Colonic mucosa (tissue), 4 donors: Measurements from ENCODE around the gene C8A. TPM values are rescaled to one million over a fixed set of nuclear protein-coding genes. Genes with fewer than 3 reads are reported as not detected.

Experiments used
- DNase-seq: peaks from one replicate; pipeline ENCODE4 v3.0.0-alpha.2; 2020
- H3K27ac ChIP-seq: fragments of 200-600 bp; one replicate; pipeline ENCODE4 v1.8.0; 2021
- H3K27me3 ChIP-seq: fragments of 200-600 bp; one replicate; pipeline ENCODE4 v1.8.0; 2021
- H3K36me3 ChIP-seq: fragments of 200-600 bp; one replicate; pipeline ENCODE4 v1.8.0; 2021
- H3K4me1 ChIP-seq: fragments of 200-600 bp; one replicate; pipeline ENCODE4 v1.8.0; 2021; ENCODE audit warnings: mild to moderate bottlenecking
- H3K4me3 ChIP-seq: fragments of 200-600 bp; one replicate; pipeline ENCODE4 v1.8.0; 2021
- H3K9ac ChIP-seq, 2 donors: one replicate each; pipeline ENCODE4 v1.7.0; 2013; ENCODE audit warnings: control low read depth in 2 of 2, low read depth in 2 of 2, low read length in 2 of 2
- H3K9me3 ChIP-seq: fragments of 200-600 bp; one replicate; pipeline ENCODE4 v1.8.0; 2021
- intact Hi-C: fragments of 100-400 bp; cut with DNase I; formaldehyde crosslinking; loops from one replicate; pipeline ENCODE4 v1.14.1; 2022
- total RNA-seq, 2 donors: library from RNA; stranded (reverse); fragmentation: NEBNext Ultra II Directional in 1 of 2; extraction: Animal tissue kit (Norgen Biotek cat#: 25700) in 1 of 2; gene quantifications; one replicate each; pipeline ENCODE4 v1.2.1, GENCODE V29; 2021
- TF ChIP-seq, protein P1 (sequence below): fragments of 200-600 bp; IDR thresholded peaks from one replicate; pipeline ENCODE4 v1.8.0; 2022; ENCODE audit warnings: antibody characterized with exemption, mild to moderate bottlenecking
- donor health status: healthy.
- donor health status: DM: no; HTN: no; CAD: no.
- donor health status: DM: no; HTN: no; CAD: no.

Gene C8A
- total RNA-seq, 2 donors from 2014 or later = not detected

DNA sequence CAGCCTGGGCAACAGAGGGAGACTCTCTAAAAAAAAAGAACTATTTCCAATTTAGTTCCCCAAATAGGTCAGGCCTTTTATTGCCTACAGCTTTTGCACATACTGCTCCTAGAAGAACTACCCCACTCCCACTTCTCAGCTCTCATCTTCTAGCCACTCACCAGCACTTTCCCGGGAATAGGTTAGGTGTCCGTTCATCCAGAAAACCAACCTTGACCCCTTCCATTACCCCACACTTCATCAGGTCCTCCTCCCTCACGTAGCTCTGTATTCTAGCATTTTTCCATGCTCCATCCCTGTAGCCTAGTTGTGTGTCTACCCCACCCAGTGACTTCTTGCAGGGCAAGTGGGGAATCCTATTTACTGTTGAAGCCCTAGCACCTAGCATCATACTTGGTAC lies 68.6 kb downstream of the C8A start:
- Histone ChIP-seq H3K4me3 (no peak overlapping the region), H3K9ac (no peak overlapping the region), H3K9me3 (no peaks in the 10 kb centered on the region), H3K36me3 (no peaks in the 10 kb centered on the region), H3K4me1 (no peaks in the 10 kb centered on the region), H3K27ac (no peak overlapping the region), H3K27me3 (no peaks in the 10 kb centered on the region)
- intact Hi-C loops = no loop called here
- TF ChIP-seq, protein P1, sequence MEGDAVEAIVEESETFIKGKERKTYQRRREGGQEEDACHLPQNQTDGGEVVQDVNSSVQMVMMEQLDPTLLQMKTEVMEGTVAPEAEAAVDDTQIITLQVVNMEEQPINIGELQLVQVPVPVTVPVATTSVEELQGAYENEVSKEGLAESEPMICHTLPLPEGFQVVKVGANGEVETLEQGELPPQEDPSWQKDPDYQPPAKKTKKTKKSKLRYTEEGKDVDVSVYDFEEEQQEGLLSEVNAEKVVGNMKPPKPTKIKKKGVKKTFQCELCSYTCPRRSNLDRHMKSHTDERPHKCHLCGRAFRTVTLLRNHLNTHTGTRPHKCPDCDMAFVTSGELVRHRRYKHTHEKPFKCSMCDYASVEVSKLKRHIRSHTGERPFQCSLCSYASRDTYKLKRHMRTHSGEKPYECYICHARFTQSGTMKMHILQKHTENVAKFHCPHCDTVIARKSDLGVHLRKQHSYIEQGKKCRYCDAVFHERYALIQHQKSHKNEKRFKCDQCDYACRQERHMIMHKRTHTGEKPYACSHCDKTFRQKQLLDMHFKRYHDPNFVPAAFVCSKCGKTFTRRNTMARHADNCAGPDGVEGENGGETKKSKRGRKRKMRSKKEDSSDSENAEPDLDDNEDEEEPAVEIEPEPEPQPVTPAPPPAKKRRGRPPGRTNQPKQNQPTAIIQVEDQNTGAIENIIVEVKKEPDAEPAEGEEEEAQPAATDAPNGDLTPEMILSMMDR = no peak
- DNase-seq = no peak

DNA sequence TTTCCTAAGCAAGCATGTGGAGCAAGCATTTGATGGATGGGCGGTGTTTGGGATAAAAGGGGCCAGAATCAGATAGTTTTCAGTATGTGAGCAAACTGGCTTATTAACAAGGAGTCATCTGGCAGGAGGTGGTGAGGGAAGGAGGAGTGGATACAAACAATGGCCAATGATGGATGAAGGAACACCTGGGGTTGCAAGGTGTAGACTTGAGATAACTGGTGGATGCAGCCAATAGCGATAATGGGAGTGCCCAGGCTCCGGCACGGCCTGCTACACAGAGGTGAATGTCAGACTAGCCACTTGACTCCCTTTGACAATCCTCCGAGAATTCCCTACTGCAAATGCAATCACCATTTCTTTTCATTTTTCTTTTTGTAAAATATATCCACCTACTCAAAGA lies 69.5 kb downstream of the C8A start:
- Histone ChIP-seq H3K27me3 (no peaks in the 10 kb centered on the region), H3K4me1 (no peaks in the 10 kb centered on the region), H3K27ac (no peak overlapping the region), H3K4me3 (no peak overlapping the region), H3K9me3 (no peaks in the 10 kb centered on the region), H3K9ac (no peak overlapping the region), H3K36me3 (no peaks in the 10 kb centered on the region)
- TF ChIP-seq, protein P1 = no peak
- DNase-seq = no peak
- intact Hi-C loops = no loop called here

- no peak for DNase-seq
- Histone ChIP-seq H3K9me3 (no peaks in the 10 kb centered on the region), H3K36me3 (no peaks in the 10 kb centered on the region), H3K27me3 (no peaks in the 10 kb centered on the region), H3K4me3 (no peak overlapping the region), H3K4me1 (no peaks in the 10 kb centered on the region), H3K27ac (no peak overlapping the region), H3K9ac (no peak overlapping the region)
- TF ChIP-seq, protein P1 = no peak
- intact Hi-C loops = no loop called here
Observed at GRCh38 chr1:56925193-56925592, 70.6 kb downstream of the C8A start.

DNA sequence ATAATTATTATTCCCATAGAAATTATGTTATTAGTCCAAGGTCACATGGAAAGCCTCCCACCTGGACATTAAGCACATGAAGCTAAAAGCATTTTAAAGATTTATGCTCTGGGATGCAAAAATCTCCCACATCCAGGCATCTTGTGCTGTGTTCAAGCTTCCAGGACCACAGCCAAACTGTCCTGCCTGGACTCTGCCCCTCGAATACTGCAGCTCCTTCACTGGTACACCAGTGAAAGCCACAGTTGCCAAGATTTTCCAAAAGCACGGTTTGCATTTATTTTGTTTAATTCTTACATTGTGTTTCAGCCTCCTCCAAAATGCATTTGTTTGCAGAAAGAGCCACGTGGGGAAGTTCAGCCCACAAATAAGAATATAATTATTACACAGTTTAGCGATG lies 72.6 kb downstream of the C8A start:
- H3K27ac ChIP-seq = no peak overlapping the region
- no peaks in the 10 kb centered on the region for H3K27me3 ChIP-seq
- intact Hi-C loops = no loop called here
- no peaks in the 10 kb centered on the region for H3K36me3 ChIP-seq
- H3K4me1 ChIP-seq = no peaks in the 10 kb centered on the region
- no peak for DNase-seq
- TF ChIP-seq, protein P1 = no peak
- H3K4me3 ChIP-seq = no peak overlapping the region
- no peaks in the 10 kb centered on the region for H3K9me3 ChIP-seq
- no peak overlapping the region for H3K9ac ChIP-seq

DNA sequence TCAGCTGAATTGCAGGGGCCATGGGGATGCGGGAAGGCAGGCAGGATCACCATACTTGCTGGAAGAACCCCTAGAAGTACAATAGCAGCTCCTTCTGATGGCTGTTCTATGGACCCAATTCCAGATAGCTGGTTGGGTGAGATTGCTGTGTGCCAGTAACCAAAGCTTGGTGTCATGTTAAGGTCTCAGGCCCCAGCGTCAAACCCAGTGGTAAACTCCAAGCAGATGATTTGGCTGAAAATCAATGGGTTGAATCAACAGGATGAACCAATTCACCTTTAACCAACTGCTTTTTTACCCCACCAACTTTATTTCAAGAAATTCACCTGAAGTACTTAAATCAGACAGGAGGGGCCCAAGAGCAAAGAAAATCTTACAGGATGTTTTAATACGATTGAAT lies 73.4 kb downstream of the C8A start:
- no peaks in the 10 kb centered on the region for H3K9me3 ChIP-seq
- H3K4me1 ChIP-seq = no peaks in the 10 kb centered on the region
- H3K27ac ChIP-seq = no peak overlapping the region
- H3K27me3 ChIP-seq = no peaks in the 10 kb centered on the region
- TF ChIP-seq, protein P1 = no peak
- intact Hi-C loops = no loop called here
- H3K9ac ChIP-seq = no peak overlapping the region
- H3K4me3 ChIP-seq = no peak overlapping the region
- no peaks in the 10 kb centered on the region for H3K36me3 ChIP-seq
- DNase-seq = no peak

- no peak overlapping the region for H3K9ac ChIP-seq
- TF ChIP-seq, protein P1 = no peak
- H3K9me3 ChIP-seq = no peaks in the 10 kb centered on the region
- no peak overlapping the region for H3K4me3 ChIP-seq
- no peaks in the 10 kb centered on the region for H3K36me3 ChIP-seq
- H3K4me1 ChIP-seq = no peaks in the 10 kb centered on the region
- intact Hi-C loops = no loop called here
- no peaks in the 10 kb centered on the region for H3K27me3 ChIP-seq
- no peak overlapping the region for H3K27ac ChIP-seq
- no peak for DNase-seq
Observed at GRCh38 chr1:56929492-56929891, 74.9 kb downstream of the C8A start.
